ENCODE measurements around the gene PPM1N.

DNA sequence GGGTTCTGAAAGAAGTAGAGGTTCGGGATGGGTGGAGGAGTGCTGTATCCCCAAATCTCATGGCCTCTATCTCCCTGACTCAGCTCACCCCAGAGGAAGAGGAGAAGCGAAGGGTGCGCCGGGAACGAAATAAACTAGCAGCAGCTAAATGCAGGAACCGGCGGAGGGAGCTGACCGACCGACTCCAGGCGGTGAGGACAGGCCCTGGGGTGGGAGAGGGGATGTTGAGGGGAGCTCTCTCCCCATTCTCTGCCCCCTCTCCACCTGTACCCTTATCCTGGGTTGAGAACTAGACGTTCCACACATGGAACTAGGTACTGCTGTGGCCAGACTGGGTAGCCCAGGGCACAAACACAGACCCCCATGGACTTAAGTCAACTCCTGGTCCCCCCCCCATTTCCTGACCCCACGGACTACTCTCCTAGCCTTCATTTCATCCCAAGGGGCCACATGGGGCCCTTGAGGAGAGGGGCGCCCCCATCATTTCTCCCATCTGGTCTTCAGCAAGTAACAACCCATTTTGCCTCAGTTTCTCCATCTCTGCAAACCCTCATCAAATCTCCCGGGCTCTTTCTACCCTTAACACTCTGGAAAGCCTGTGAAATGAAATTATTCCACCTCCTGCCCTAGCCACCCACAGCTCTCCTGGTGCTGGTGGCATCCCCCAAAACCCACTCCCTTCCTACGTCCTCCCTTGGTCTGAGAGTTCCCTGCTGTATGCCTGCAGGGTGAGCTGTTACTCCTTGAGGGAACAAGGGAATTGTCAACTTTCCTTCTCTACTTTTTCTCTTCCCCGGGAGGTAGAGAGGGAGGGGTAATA, 26.9 kb upstream of the PPM1N start:
- TF ChIP-seq, protein P1, sequence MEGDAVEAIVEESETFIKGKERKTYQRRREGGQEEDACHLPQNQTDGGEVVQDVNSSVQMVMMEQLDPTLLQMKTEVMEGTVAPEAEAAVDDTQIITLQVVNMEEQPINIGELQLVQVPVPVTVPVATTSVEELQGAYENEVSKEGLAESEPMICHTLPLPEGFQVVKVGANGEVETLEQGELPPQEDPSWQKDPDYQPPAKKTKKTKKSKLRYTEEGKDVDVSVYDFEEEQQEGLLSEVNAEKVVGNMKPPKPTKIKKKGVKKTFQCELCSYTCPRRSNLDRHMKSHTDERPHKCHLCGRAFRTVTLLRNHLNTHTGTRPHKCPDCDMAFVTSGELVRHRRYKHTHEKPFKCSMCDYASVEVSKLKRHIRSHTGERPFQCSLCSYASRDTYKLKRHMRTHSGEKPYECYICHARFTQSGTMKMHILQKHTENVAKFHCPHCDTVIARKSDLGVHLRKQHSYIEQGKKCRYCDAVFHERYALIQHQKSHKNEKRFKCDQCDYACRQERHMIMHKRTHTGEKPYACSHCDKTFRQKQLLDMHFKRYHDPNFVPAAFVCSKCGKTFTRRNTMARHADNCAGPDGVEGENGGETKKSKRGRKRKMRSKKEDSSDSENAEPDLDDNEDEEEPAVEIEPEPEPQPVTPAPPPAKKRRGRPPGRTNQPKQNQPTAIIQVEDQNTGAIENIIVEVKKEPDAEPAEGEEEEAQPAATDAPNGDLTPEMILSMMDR (conservative IDR thresholded peaks at IDR 0.05 in 1 of 2, IDR thresholded peaks at IDR 0.05 in 1 of 2; ENCODE audit: extremely low read depth in 1 of 2, insufficient read depth in 1 of 2, low read depth in 1 of 2, low read length in 2 of 2): no peak
- TF ChIP-seq EZH2 (IDR thresholded peaks at IDR 0.05; ENCODE audit: borderline replicate concordance, low read length): no peak

Data from mammary epithelial cell (primary cell).